Hair follicle dermal papilla cell (primary cell): ENCODE measurements around the gene FADS2. TPM values are rescaled to one million over a fixed set of nuclear protein-coding genes. Genes with fewer than 3 reads are reported as not detected.

Source experiments
- small RNA-seq: library from RNA; depleted of rRNA; stranded (forward); fragments of <200 nt; gene quantifications from one replicate; pipeline ENCODE3, GENCODE V24; 2012
- total RNA-seq: library from RNA; depleted of rRNA; stranded (reverse); fragments of >200 nt; gene quantifications from 2 replicates; pipeline ENCODE4 v1.2.3, GENCODE V29; 2012

Gene FADS2
- 555 and 667 TPM in 2 replicates for total RNA-seq

GRCh38 chr11:61827571-61828378 lies at the start of gene FADS2:
Gene FADS2 (plus strand): TSS chr11:61828300. CDS start chr11:61828391, 91 bp downstream.

GRCh38 chr11:61792310-61793082 lies 35.6 kb upstream of the FADS2 start, which contains the start of the genes FEN1 and TMEM258:
Gene FEN1 (plus strand): TSS chr11:61792911. CDS start chr11:61795362, 2,451 bp downstream.
Gene TMEM258 (minus strand): TSS chr11:61792599. CDS start chr11:61792558, 41 bp downstream.

GRCh38 chr11:61816736-61817455 lies 11.2 kb upstream of the FADS2 start, which contains the start of gene FADS1:
Gene FADS1 (minus strand): TSS chr11:61817003. CDS start chr11:61816929, 74 bp downstream.

GRCh38 chr11:61891331-61892084 lies 63.4 kb downstream of the FADS2 start, which contains the start of gene FADS3:
Gene FADS3 (minus strand): TSS chr11:61891545. CDS start chr11:61891381, 164 bp downstream.

Small RNAs within 50 kb of the gene (small RNA-seq; reads per million reads assigned to genes)
- not detected for gene MIR6746

Other genes starting within 250 kb of the FADS2 start
- 0.61 and 0.65 TPM in 2 replicates for gene SYT7, start 247.2 kb upstream of the FADS2 start, total RNA-seq
- 2.2 and 3.4 TPM in 2 replicates for gene DAGLA, start 147.9 kb upstream of the FADS2 start, total RNA-seq
- gene MYRF, start 75.7 kb upstream of the FADS2 start, total RNA-seq: 0.24 and 0.32 TPM in 2 replicates
- 43.6 and 46.1 TPM in 2 replicates for gene TMEM258, start 35.7 kb upstream of the FADS2 start, total RNA-seq
- 6.0 and 6.7 TPM in 2 replicates for gene FEN1, start 35.4 kb upstream of the FADS2 start, total RNA-seq
- gene FADS1, start 11.3 kb upstream of the FADS2 start, total RNA-seq: 279 and 347 TPM in 2 replicates
- gene FADS3, start 63.2 kb downstream of the FADS2 start, total RNA-seq: 88.6 and 121 TPM in 2 replicates
- 16.9 and 19.0 TPM in 2 replicates for gene RAB3IL1, start 89.3 kb downstream of the FADS2 start, total RNA-seq
- gene BEST1, start 122.1 kb downstream of the FADS2 start, total RNA-seq: 5.2 and 5.5 TPM in 2 replicates
- 724 and 814 TPM in 2 replicates for gene FTH1, start 139.3 kb downstream of the FADS2 start, total RNA-seq